Stimulated activated CD8-positive, alpha-beta memory T cell treated with anti-CD3 and anti-CD28 coated beads, Interleukin-15, amount 100 ng/mL, for 1 hour (primary cell): ENCODE data around the gene FLNB.
"Not testable (repeated sequence)": the region's sequence is repeated elsewhere in the genome, so short reads cannot be mapped to it uniquely, and the experiment has no call there.

ENCODE experiments used
- DNase-seq: peaks from one replicate; pipeline ENCODE4 v3.0.0-alpha.2; 2020; ENCODE audit warnings: low read depth

Gene FLNB

GRCh38 chr3:58052373-58053273 is 44.4 kb downstream of the FLNB start:
- DNase-seq = no peak

GRCh38 chr3:58054652-58055051 is 46.4 kb downstream of the FLNB start:
- no peak for DNase-seq

- DNase-seq = no peak
Observed at GRCh38 chr3:58055314-58055713, 47.1 kb downstream of the FLNB start.

GRCh38 chr3:58055891-58056290 is 47.7 kb downstream of the FLNB start:
- DNase-seq = not testable (repeated sequence)

GRCh38 chr3:58058361-58059263 is 50.4 kb downstream of the FLNB start:
- no peak for DNase-seq

- DNase-seq = no peak
Observed at GRCh38 chr3:58059349-58060321, 51.4 kb downstream of the FLNB start.

GRCh38 chr3:58062472-58062871 is 54.2 kb downstream of the FLNB start:
- DNase-seq = no peak

- no peak for DNase-seq
Observed at GRCh38 chr3:58063022-58063815, 55.0 kb downstream of the FLNB start.

GRCh38 chr3:58064923-58065638 is 56.9 kb downstream of the FLNB start:
- DNase-seq = no peak

GRCh38 chr3:58065700-58066167 is 57.5 kb downstream of the FLNB start:
- no peak for DNase-seq

- DNase-seq = no peak
Observed at GRCh38 chr3:58066842-58067241, 58.6 kb downstream of the FLNB start.

- no peak for DNase-seq
Observed at GRCh38 chr3:58068122-58068809, 60.0 kb downstream of the FLNB start.

- no peak for DNase-seq
Observed at GRCh38 chr3:58071480-58071971, 63.3 kb downstream of the FLNB start.

GRCh38 chr3:58072052-58072762 is 64.0 kb downstream of the FLNB start:
- no peak for DNase-seq

- DNase-seq = no peak
Observed at GRCh38 chr3:58072763-58073130, 64.5 kb downstream of the FLNB start.

- no peak for DNase-seq
Observed at GRCh38 chr3:58073301-58074108, 65.3 kb downstream of the FLNB start.

- no peak for DNase-seq
Observed at GRCh38 chr3:58074116-58074715, 66.0 kb downstream of the FLNB start.
